Astrocyte (in vitro differentiated cells and primary cell): Measurements from ENCODE around the gene SKIC2.

Source experiments
- CTCF ChIP-seq: IDR thresholded peaks from 2 replicates; pipeline ENCODE4 v1.5.1; 2011; ENCODE audit warnings: low read depth, mild to moderate bottlenecking, inconsistent platforms, low read length, moderate library complexity; ENCODE audit not compliant: insufficient read depth
- EZH2 ChIP-seq: IDR thresholded peaks from 2 replicates; pipeline ENCODE4 v1.6.1; 2012; ENCODE audit warnings: mild to moderate bottlenecking, low read length, inconsistent platforms; ENCODE audit not compliant: insufficient read depth

- TF ChIP-seq CTCF (no peak), EZH2 (no peak)
These were observed 10.1 kb upstream of the SKIC2 start for GRCh38 chr6:31948753-31949413.
